H1 (cell line): ENCODE results near the gene NANP.

Source experiments
- EGR1 ChIP-seq: IDR thresholded peaks from 2 replicates; pipeline ENCODE4 v1.6.1; 2011; ENCODE audit warnings: low read depth, low read length, borderline replicate concordance
- EZH2 ChIP-seq: fragments of 200-600 bp; sonication (generic); IDR thresholded peaks from 2 replicates; pipeline ENCODE4 v1.7.1; 2012; ENCODE audit warnings: low read depth, mild to moderate bottlenecking, moderate library complexity, low read length, inconsistent platforms; ENCODE audit not compliant: severe bottlenecking
- TAF1 ChIP-seq: IDR thresholded peaks from 2 replicates; pipeline ENCODE4 v1.6.1; 2011; ENCODE audit warnings: mild to moderate bottlenecking, low read depth, low read length
- TF ChIP-seq, protein P1 (sequence below), 3 experiments: IDR thresholded peaks; 1 replicate in 2 of 3; 2 replicates in 1 of 3; pipeline versions ENCODE4 v1.5.1 to v1.6.1; 2011; ENCODE audit warnings: low read length in 3 of 3, mild to moderate bottlenecking in 3 of 3, inconsistent platforms in 2 of 3, low read depth in 1 of 3, moderate library complexity in 1 of 3; ENCODE audit not compliant: insufficient read depth in 1 of 3; ENCODE audit errors: control extremely low read depth in 1 of 3

GRCh38 chr20:25588491-25588890 is 35.3 kb downstream of the NANP start:
- no peak for TF ChIP-seq EZH2
- TF ChIP-seq, protein P1, sequence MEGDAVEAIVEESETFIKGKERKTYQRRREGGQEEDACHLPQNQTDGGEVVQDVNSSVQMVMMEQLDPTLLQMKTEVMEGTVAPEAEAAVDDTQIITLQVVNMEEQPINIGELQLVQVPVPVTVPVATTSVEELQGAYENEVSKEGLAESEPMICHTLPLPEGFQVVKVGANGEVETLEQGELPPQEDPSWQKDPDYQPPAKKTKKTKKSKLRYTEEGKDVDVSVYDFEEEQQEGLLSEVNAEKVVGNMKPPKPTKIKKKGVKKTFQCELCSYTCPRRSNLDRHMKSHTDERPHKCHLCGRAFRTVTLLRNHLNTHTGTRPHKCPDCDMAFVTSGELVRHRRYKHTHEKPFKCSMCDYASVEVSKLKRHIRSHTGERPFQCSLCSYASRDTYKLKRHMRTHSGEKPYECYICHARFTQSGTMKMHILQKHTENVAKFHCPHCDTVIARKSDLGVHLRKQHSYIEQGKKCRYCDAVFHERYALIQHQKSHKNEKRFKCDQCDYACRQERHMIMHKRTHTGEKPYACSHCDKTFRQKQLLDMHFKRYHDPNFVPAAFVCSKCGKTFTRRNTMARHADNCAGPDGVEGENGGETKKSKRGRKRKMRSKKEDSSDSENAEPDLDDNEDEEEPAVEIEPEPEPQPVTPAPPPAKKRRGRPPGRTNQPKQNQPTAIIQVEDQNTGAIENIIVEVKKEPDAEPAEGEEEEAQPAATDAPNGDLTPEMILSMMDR (IDR thresholded peaks at IDR 0.05; ENCODE audit: control extremely low read depth in 1 of 3, insufficient read depth in 1 of 3, low read depth in 1 of 3, low read length in 3 of 3) = no peak
- no peak for TF ChIP-seq EGR1
- TF ChIP-seq TAF1 = no peak
